Glutamatergic neuron (in vitro differentiated cells): ENCODE results near the gene SUGCT. TPM values are rescaled to one million over a fixed set of nuclear protein-coding genes. Genes with fewer than 3 reads are reported as not detected.

ENCODE experiments used
- DNase-seq: peaks from one replicate; pipeline ENCODE4 v3.0.0; 2022
- H3K27ac Mint-ChIP-seq: one replicate; pipeline ENCODE4 v1.8.0; 2020; ENCODE audit warnings: mild to moderate bottlenecking, mixed read lengths, inconsistent platforms; ENCODE audit not compliant: unreplicated experiment
- H3K27me3 Mint-ChIP-seq: one replicate; pipeline ENCODE4 v1.8.0; 2020; ENCODE audit warnings: mild to moderate bottlenecking, moderate library complexity, mixed read lengths, inconsistent platforms; ENCODE audit not compliant: unreplicated experiment
- H3K36me3 Mint-ChIP-seq: one replicate; pipeline ENCODE4 v1.8.0; 2020; ENCODE audit warnings: mild to moderate bottlenecking, mixed read lengths, inconsistent platforms; ENCODE audit not compliant: unreplicated experiment
- H3K4me1 Mint-ChIP-seq: one replicate; pipeline ENCODE4 v1.8.0; 2020; ENCODE audit warnings: mild to moderate bottlenecking, low read depth, mixed read lengths, inconsistent platforms; ENCODE audit not compliant: unreplicated experiment
- H3K4me3 Mint-ChIP-seq: one replicate; pipeline ENCODE4 v1.8.0; 2020; ENCODE audit warnings: mild to moderate bottlenecking, mixed read lengths, inconsistent platforms; ENCODE audit not compliant: unreplicated experiment
- H3K9me3 Mint-ChIP-seq: one replicate; pipeline ENCODE4 v1.8.0; 2020; ENCODE audit warnings: mild to moderate bottlenecking, moderate library complexity, mixed read lengths, inconsistent platforms; ENCODE audit not compliant: unreplicated experiment
- CTCF ChIP-seq: fragments of 200-600 bp; sonication (generic); IDR thresholded peaks from one replicate; pipeline ENCODE4 v1.5.0; 2021; ENCODE audit not compliant: partially characterized antibody, unreplicated experiment
- total RNA-seq: library from RNA; stranded (reverse); fragmentation: NEBNext Ultra II Directional; extraction: Animal tissue kit (Norgen Biotek cat#: 25700); gene quantifications from one replicate; pipeline ENCODE4 v1.2.1, GENCODE V29; 2021; ENCODE audit not compliant: unreplicated experiment

Gene SUGCT
- total RNA-seq, 1 donor from 2014 or later: 1.2 TPM

GRCh38 chr7:40526951-40527715 is 392.3 kb downstream of the SUGCT start:
- H3K4me3 Mint-ChIP-seq: no peak overlapping the region
- DNase-seq: no peak
- no peaks in the 10 kb centered on the region for H3K36me3 Mint-ChIP-seq
- H3K9me3 Mint-ChIP-seq: no peaks in the 10 kb centered on the region
- no peak overlapping the region for H3K27ac Mint-ChIP-seq
- no peaks in the 10 kb centered on the region for H3K4me1 Mint-ChIP-seq
- H3K27me3 Mint-ChIP-seq: no peaks in the 10 kb centered on the region
- TF ChIP-seq CTCF: no peak

GRCh38 chr7:40527723-40528122 is 392.9 kb downstream of the SUGCT start:
- no peak for DNase-seq
- H3K27me3 Mint-ChIP-seq: no peaks in the 10 kb centered on the region
- H3K4me1 Mint-ChIP-seq: no peaks in the 10 kb centered on the region
- no peak for TF ChIP-seq CTCF
- no peaks in the 10 kb centered on the region for H3K36me3 Mint-ChIP-seq
- H3K9me3 Mint-ChIP-seq: no peaks in the 10 kb centered on the region
- H3K27ac Mint-ChIP-seq: no peak overlapping the region
- H3K4me3 Mint-ChIP-seq: no peak overlapping the region

- no peaks in the 10 kb centered on the region for H3K4me1 Mint-ChIP-seq
- TF ChIP-seq CTCF: no peak
- H3K36me3 Mint-ChIP-seq: no peaks in the 10 kb centered on the region
- no peak overlapping the region for H3K27ac Mint-ChIP-seq
- no peak overlapping the region for H3K4me3 Mint-ChIP-seq
- H3K9me3 Mint-ChIP-seq: no peaks in the 10 kb centered on the region
- DNase-seq: no peak
- no peaks in the 10 kb centered on the region for H3K27me3 Mint-ChIP-seq
Observed at GRCh38 chr7:40530292-40530691, 395.5 kb downstream of the SUGCT start.

GRCh38 chr7:40531956-40532355 is 397.2 kb downstream of the SUGCT start:
- no peak for DNase-seq
- no peaks in the 10 kb centered on the region for H3K4me1 Mint-ChIP-seq
- no peak for TF ChIP-seq CTCF
- no peak overlapping the region for H3K27ac Mint-ChIP-seq
- H3K4me3 Mint-ChIP-seq: no peak overlapping the region
- no peaks in the 10 kb centered on the region for H3K36me3 Mint-ChIP-seq
- H3K27me3 Mint-ChIP-seq: no peaks in the 10 kb centered on the region
- no peaks in the 10 kb centered on the region for H3K9me3 Mint-ChIP-seq

GRCh38 chr7:40535678-40536077 is 400.9 kb downstream of the SUGCT start:
- no peaks in the 10 kb centered on the region for H3K27me3 Mint-ChIP-seq
- no peak overlapping the region for H3K27ac Mint-ChIP-seq
- H3K4me3 Mint-ChIP-seq: no peak overlapping the region

More at GRCh38 chr7:40535678-40536077, 400.9 kb downstream of the SUGCT start:
- H3K9me3 Mint-ChIP-seq: no peaks in the 10 kb centered on the region
- no peaks in the 10 kb centered on the region for H3K4me1 Mint-ChIP-seq
- TF ChIP-seq CTCF: no peak
- no peaks in the 10 kb centered on the region for H3K36me3 Mint-ChIP-seq
- no peak for DNase-seq
